GM18951 (cell line): ENCODE results near the gene ERFL.

ENCODE experiments used
- POLR2A ChIP-seq: IDR thresholded peaks from 4 replicates; pipeline ENCODE4 v1.6.1; 2011; ENCODE audit warnings: mild to moderate bottlenecking; ENCODE audit not compliant: insufficient read length, insufficient read depth; ENCODE audit errors: extremely low read depth
- in situ Hi-C: fragments of 300-500 bp; cut with MboI; formaldehyde crosslinking; loops from one replicate; pipeline ENCODE4 v1.12.0; 2022; ENCODE audit warnings: low sequenced_read_pairs, mixed read lengths, inconsistent platforms; ENCODE audit not compliant: unreplicated experiment

The ERFL gene

GRCh38 chr19:41937525-41938468 lies 9.5 kb upstream of the ERFL start:
- in situ Hi-C loops = no loop called here

GRCh38 chr19:41936961-41937360 lies 8.7 kb upstream of the ERFL start:
- no peak for TF ChIP-seq POLR2A
- in situ Hi-C loops = no loop called here

More at GRCh38 chr19:41937525-41938468, 9.5 kb upstream of the ERFL start:
- TF ChIP-seq POLR2A = no peak

- in situ Hi-C loops = no loop called here
- no peak for TF ChIP-seq POLR2A
Measured at GRCh38 chr19:41936416-41936850, 8.2 kb upstream of the ERFL start.

- in situ Hi-C loops = no loop called here
- no peak for TF ChIP-seq POLR2A
Measured at GRCh38 chr19:41935760-41936415, 7.6 kb upstream of the ERFL start.

GRCh38 chr19:41934849-41935374 lies 6.7 kb upstream of the ERFL start:
- in situ Hi-C loops = no loop called here
- TF ChIP-seq POLR2A = no peak

- TF ChIP-seq POLR2A = no peak
- in situ Hi-C loops = no loop called here
Measured at GRCh38 chr19:41933693-41934426, 5.6 kb upstream of the ERFL start.

- TF ChIP-seq POLR2A = no peak
- in situ Hi-C loops = no loop called here
Measured at GRCh38 chr19:41932720-41933332, 4.6 kb upstream of the ERFL start.

- no peak for TF ChIP-seq POLR2A
- in situ Hi-C loops = no loop called here
Measured at GRCh38 chr19:41932259-41932719, 4.0 kb upstream of the ERFL start.

- TF ChIP-seq POLR2A = no peak
- in situ Hi-C loops = no loop called here
Measured at GRCh38 chr19:41930926-41931592, 2.8 kb upstream of the ERFL start.

GRCh38 chr19:41930322-41930722 lies 2.1 kb upstream of the ERFL start:
- TF ChIP-seq POLR2A = no peak
- in situ Hi-C loops = no loop called here

GRCh38 chr19:41929536-41930071 lies 1.4 kb upstream of the ERFL start:
- TF ChIP-seq POLR2A = no peak
- in situ Hi-C loops = no loop called here
